Right ventricle myocardium inferior (tissue), 1 donor: ENCODE results near the gene NAA80. TPM values are rescaled to one million over a fixed set of nuclear protein-coding genes. Genes with fewer than 3 reads are reported as not detected.
"Not testable (repeated sequence)": the region's sequence is repeated elsewhere in the genome, so short reads cannot be mapped to it uniquely, and the experiment has no call there.

ENCODE experiments used
- ATAC-seq: fragments of 200-7000 bp; cut with Tn5 transposase; one replicate; pipeline ENCODE4 v1.9.1; 2020; ENCODE audit warnings: mild to moderate bottlenecking, moderate library complexity
- DNase-seq: peaks from one replicate; pipeline ENCODE4 v3.0.0; 2021; ENCODE audit errors: missing footprints
- intact Hi-C: fragments of 100-400 bp; cut with DNase I; formaldehyde crosslinking; loops from one replicate; pipeline ENCODE4 v1.11.0; 2022
- total RNA-seq: library from RNA; stranded (reverse); fragmentation: NEBNext Ultra II Directional; extraction: Animal tissue kit (Norgen Biotek cat#: 25700); gene quantifications from one replicate; pipeline ENCODE4 v1.2.1, GENCODE V29; 2021
- donor health status: DM: no; HTN: yes; CAD: no; lungs with severe emphysema.

Gene NAA80
- total RNA-seq, 1 donor from 2014 or later = 5.8 TPM

DNA sequence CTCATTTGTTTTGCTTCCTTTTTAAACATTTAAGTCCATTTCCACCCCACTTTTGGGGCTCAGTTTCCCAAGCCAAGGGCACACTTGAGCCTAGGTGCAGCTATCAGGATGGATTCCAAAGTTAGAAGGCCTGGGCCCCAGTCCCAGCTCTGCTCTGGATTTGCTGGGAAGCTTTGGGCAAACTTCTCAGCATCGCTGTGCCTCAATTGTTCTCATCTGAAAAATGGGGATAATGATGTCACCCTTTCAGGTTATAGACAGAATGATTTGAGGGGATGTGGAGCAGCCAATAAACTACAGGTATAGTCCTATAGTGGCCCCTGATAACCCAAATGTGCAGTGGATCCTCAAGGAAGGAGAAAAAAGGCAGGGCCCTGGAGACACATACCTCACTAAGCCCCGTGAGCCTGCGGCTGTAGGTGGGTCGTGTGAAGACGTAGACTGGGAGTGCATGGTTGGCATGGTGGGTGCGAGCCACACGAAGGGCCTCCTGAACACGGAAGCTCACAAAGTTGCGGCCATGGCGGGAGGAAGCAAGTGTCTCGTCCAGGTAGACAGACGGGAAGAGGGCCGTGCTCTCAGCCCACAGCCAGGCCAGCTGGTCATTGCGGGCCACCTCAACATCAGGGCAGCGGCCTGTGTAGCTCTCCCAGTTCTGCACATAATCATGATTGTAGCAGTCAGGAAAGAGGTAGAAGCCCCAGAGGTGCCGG is 20.1 kb upstream of the NAA80 start:
- DNase-seq = peak; percentile 64
- no peak for ATAC-seq
- intact Hi-C loops = no loop called here

DNA sequence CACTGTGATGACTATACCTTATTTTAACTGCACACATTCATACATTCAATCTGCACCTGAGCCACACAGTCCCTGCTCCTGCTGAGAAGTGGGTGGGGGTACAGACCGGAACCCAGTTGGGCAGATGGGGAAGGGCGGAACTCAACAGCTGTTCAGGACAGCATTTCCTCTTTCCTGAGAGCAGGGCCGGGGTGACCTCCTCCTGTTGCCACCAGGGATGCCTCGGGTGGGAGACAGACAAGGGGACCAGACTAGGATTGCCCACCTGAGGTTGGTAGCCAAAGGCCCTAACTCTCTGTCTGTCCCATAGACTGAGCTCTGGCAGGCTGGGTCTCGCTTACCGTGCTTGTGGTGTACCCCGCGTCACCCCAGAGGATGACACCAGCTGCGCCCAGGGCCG is 19.4 kb upstream of the NAA80 start:
- intact Hi-C loops = no loop called here
- DNase-seq (peak; percentile 71), ATAC-seq (no peak)

- no peak for ATAC-seq
- intact Hi-C loops = no loop called here
- peak; percentile 53 for DNase-seq
Measured at GRCh38 chr3:50318163-50318562, 19.0 kb upstream of the NAA80 start.

DNA sequence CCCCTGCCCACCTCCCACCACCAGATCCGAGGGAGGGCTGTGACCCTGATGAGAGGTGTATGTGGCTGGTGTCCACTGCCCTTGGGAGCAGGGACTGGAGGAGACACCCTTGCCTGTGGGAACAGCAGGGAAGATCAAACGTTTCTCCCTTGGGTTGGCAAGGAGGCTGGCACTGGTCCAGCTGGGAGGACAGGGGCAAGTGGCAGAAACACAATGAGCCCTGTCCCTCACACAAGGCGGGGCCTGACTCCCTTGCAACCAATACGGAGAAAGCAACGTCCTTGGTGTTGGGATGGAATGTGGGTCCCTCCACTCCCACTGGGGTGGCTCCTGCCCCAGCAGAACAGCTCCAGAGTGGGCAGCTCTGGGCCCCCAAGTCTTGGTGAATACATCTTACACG is 18.1 kb upstream of the NAA80 start:
- DNase-seq (peak; percentile 75), ATAC-seq (no peak)
- intact Hi-C loops = no loop called here

DNA sequence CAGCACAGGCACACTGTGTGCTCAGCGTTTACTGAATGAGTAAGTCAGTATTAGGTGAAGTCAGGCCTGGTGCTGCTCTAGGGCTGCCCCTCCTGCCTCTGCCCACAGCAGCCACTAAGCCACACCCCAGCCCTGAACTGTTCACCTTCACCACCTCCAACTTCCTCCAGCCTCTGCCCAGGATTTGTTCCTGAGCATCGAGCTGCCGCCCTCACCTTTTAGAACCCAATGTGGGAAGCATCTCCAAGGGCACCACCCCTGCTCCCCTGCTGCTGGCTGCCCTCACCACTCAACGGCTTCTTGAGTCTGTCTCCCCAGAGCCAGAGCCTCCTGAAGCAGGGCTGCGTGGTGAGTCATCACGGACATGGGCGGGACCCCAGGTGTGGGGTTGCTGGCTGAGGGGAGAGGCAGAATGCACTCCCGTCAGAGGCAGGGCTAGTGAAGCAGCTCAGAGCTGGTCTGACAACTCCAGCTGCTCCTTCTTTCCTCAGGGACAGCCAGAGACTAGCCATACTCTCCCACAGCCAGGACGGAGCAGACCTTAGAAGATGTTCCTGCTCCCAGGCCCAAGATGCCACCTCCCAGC is 17.5 kb upstream of the NAA80 start:
- no peak for ATAC-seq
- peak; percentile 40 for DNase-seq
- intact Hi-C loops = no loop called here

DNA sequence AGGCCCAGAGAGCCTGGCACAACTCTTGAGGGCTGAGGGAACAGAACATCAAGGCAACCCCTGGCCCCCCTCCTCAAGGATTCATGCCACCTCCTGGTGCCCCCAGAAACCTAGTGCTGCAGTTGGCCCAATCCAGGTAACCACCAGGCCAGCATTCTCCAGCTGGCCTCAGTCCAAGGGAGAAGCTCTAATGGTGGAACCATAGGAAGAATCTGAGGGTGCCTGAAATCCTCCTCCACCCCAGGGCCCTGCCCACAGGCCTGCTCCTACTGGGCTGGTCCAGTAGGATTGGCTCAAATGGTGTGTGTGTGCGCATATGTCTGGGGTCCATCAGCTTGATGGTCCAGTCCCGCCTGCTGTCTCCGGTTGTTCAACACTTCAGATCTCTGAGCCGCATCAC is 15.6 kb upstream of the NAA80 start:
- ATAC-seq (no peak), DNase-seq (peak; percentile 30)
- intact Hi-C loops = no loop called here

- DNase-seq = peak; percentile 58
- peak; percentile 29 for ATAC-seq
- intact Hi-C loops = no loop called here
Measured at GRCh38 chr3:50314342-50314741, 15.1 kb upstream of the NAA80 start.

DNA sequence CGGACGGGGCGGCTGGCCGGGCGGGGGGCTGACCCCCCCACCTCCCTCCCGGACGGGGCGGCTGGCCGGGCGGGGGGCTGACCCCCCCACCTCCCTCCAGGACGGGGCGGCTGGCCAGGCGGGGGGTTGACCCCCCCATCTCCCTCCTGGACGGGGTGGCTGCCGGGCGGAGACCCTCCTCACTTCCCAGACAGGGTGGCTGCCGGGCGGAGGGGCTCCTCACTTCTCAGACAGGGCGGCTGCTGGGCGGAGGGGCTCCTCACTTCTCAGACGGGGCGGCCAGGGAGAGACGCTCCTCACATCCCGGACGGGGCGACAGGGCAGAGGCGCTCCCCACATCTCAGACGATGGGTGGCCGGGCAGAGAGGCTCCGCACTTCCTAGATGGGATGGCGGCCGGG is 12.8 kb upstream of the NAA80 start:
- peak; percentile 23 for DNase-seq
- ATAC-seq, intact Hi-C loops: not testable (repeated sequence)

- no peak for ATAC-seq
- intact Hi-C loops = no loop called here
- DNase-seq = no peak
Measured at GRCh38 chr3:50304601-50305000, 5.4 kb upstream of the NAA80 start.

- ATAC-seq = peak; percentile 40
- intact Hi-C loops = loop anchor here (1.0 kb wide), 1 partner anchor 18 kb away; no protein-coding TSS in a partner anchor
- DNase-seq = peak; percentile 90
Measured at GRCh38 chr3:50303013-50303815, 4.0 kb upstream of the NAA80 start, which contains the start of gene HYAL1. HYAL1 (minus strand) TSS chr3:50303574; CDS start chr3:50302956, 618 bp downstream.

- intact Hi-C loops = loop anchor here (1.0 kb wide), 1 partner anchor 19 kb away; no protein-coding TSS in a partner anchor
- DNase-seq = no peak
- no peak for ATAC-seq
Measured at GRCh38 chr3:50302095-50303012, 3.1 kb upstream of the NAA80 start.

DNA sequence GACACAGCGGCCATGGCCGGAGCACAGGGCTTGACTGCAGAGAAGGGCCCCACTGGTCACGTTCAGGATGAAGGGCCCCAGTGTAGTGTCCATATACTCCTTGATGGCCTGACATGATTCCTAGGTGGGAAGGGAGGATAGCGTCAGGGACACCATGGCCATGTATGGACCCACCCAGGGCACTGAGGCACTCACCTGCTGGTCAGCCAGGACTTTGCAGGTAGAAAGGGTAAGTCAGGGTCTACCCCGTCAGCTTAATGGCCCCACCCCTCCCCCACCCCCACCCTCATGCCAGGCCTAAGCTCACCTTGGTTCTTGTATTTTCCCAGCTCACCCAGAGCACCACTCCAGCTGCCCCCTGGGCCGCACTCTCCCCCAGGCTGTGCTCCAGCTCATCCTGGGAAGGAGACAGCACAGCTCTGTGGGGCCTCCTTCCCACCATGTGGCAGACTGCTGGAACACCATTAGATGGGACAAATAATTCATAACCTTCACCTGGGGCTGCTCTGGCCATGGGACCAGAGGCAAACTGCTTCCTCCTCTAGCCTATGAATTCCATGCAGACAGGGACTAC is 1.6 kb upstream of the NAA80 start:
- ATAC-seq (no peak), DNase-seq (no peak)
- intact Hi-C loops = no loop called here

GRCh38 chr3:50299929-50300680 is 900 bp upstream of the NAA80 start:
- intact Hi-C loops = loop anchor here (1.0 kb wide), 1 partner anchor 21 kb away; no protein-coding TSS in a partner anchor
- ATAC-seq = peak; percentile 3
- DNase-seq = no peak

DNA sequence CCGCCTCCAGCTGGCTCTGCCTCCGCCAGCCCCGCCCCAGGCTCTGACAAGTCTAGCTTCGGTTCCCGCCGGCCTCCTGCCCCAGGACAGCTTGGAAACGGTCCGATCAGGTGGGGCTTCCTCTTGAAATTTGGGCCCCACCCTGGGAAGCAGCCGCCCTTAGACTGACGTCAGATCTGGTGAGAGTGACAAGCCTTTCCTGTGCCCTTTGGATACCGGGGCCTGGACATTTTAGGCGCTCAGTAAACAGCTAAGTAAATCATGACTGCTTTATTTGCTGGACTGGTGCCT is 378 bp upstream of the NAA80 start:
- ATAC-seq (no peak), DNase-seq (no peak)
- intact Hi-C loops = loop anchor here (1.0 kb wide), 1 partner anchor 22 kb away; no protein-coding TSS in a partner anchor

- intact Hi-C loops = no loop called here
- no peak for DNase-seq
Measured at GRCh38 chr3:50297896-50298725, 1.1 kb downstream of the NAA80 start.

GRCh38 chr3:50297384-50297775 is 1.8 kb downstream of the NAA80 start:
- intact Hi-C loops = no loop called here
- DNase-seq = no peak
- ATAC-seq = no peak

More at GRCh38 chr3:50297896-50298725, 1.1 kb downstream of the NAA80 start:
- no peak for ATAC-seq
